ENCODE measurements around the gene TARBP1.

DNA sequence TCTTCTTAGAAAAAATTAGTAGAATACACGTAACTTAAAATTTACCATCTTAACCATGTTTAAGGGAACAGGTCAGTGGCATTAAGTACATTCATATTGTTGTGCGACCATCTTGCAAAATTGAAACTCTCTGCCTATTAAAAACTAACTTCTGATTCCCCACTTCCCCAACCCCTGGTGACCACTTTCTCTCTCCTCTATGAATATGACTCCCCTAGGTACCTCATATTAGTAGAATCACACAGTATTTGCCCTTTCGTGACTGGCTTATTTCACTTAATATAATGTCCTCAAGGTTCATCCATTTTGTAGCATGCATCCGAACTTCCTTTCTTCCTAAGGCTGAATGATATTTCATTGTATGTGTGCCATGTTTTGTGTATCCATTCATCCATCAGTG lies 15.1 kb upstream of the TARBP1 start:
- TF ChIP-seq POLR2A (IDR thresholded peaks at IDR 0.05; ENCODE audit: low read depth), result no peak
- TF ChIP-seq POLR2AphosphoS5 (IDR thresholded peaks at IDR 0.05), result no peak
